Mesothelial cell of epicardium (in vitro differentiated cells): ENCODE measurements around the gene ARMC12. TPM values are rescaled to one million over a fixed set of nuclear protein-coding genes. Genes with fewer than 3 reads are reported as not detected.

Experiments
- DNase-seq, 2 experiments: peaks; one replicate each; pipeline ENCODE4 v3.0.0; 2021; ENCODE audit warnings: low spot score in 2 of 2; ENCODE audit not compliant: unreplicated experiment in 2 of 2
- H3K27ac Mint-ChIP-seq: 2 replicates; pipeline ENCODE4 v1.8.0; 2021; ENCODE audit warnings: mixed read lengths
- H3K27me3 Mint-ChIP-seq: 2 replicates; pipeline ENCODE4 v1.8.0; 2021; ENCODE audit warnings: low read depth, mixed read lengths
- H3K36me3 Mint-ChIP-seq: 2 replicates; pipeline ENCODE4 v1.8.0; 2021; ENCODE audit warnings: mixed read lengths
- H3K4me1 Mint-ChIP-seq: 2 replicates; pipeline ENCODE4 v1.8.0; 2021; ENCODE audit warnings: mixed read lengths
- H3K4me3 Mint-ChIP-seq: 2 replicates; pipeline ENCODE4 v1.8.0; 2021; ENCODE audit warnings: mild to moderate bottlenecking, moderate library complexity, mixed read lengths
- H3K9me3 Mint-ChIP-seq: 2 replicates; pipeline ENCODE4 v1.8.0; 2021; ENCODE audit warnings: mixed read lengths
- total RNA-seq: library from RNA; stranded (reverse); gene quantifications from 3 replicates; pipeline ENCODE4 v1.2.1, GENCODE V29; 2021
- TF ChIP-seq, protein P1 (sequence below): fragments of 200-600 bp; sonication (generic); IDR thresholded peaks from one replicate; pipeline ENCODE4 v1.5.0; 2021; ENCODE audit warnings: antibody characterized with exemption; ENCODE audit not compliant: unreplicated experiment

The ARMC12 gene
- total RNA-seq, 1 donor from 2014 or later = 4.2 TPM

DNA sequence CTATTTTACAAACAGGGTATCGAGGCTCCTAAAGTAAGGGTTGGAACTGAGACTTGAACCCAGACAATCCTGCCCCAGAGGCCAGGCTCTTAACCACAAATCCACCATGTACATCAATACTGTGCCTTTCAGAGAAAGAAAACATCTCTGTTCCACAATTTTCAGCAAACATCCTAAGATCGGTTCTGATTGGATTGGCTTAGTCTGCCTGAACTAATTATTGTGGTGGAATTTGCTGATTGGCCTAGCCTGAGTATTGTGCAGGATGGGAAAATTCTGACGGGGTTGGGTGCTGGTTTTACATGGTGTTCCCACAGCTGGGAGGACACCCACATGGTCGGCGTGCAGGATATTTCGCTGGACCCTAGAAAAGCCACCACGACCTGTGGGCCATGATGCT is 43.9 kb downstream of the ARMC12 start, which contains the start of gene CLPSL1:
Gene CLPSL1 (plus strand): TSS at position 301 of the 400 bp plus-strand sequence. CDS start 92 bp downstream, at position 393.
- H3K4me3 Mint-ChIP-seq = no peak within 1 kb of the TSS
- TF ChIP-seq, protein P1, sequence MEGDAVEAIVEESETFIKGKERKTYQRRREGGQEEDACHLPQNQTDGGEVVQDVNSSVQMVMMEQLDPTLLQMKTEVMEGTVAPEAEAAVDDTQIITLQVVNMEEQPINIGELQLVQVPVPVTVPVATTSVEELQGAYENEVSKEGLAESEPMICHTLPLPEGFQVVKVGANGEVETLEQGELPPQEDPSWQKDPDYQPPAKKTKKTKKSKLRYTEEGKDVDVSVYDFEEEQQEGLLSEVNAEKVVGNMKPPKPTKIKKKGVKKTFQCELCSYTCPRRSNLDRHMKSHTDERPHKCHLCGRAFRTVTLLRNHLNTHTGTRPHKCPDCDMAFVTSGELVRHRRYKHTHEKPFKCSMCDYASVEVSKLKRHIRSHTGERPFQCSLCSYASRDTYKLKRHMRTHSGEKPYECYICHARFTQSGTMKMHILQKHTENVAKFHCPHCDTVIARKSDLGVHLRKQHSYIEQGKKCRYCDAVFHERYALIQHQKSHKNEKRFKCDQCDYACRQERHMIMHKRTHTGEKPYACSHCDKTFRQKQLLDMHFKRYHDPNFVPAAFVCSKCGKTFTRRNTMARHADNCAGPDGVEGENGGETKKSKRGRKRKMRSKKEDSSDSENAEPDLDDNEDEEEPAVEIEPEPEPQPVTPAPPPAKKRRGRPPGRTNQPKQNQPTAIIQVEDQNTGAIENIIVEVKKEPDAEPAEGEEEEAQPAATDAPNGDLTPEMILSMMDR = no peak
- no peak within 1 kb of the TSS for H3K27ac Mint-ChIP-seq
- H3K9me3 Mint-ChIP-seq = no peaks in the 10 kb centered on the region
- no peak for DNase-seq
- H3K4me1 Mint-ChIP-seq = peaks cover 11% of the 10 kb centered on the region
- peaks cover 7% of the 10 kb centered on the region for H3K27me3 Mint-ChIP-seq
- no peaks in the 10 kb centered on the region for H3K36me3 Mint-ChIP-seq

DNA sequence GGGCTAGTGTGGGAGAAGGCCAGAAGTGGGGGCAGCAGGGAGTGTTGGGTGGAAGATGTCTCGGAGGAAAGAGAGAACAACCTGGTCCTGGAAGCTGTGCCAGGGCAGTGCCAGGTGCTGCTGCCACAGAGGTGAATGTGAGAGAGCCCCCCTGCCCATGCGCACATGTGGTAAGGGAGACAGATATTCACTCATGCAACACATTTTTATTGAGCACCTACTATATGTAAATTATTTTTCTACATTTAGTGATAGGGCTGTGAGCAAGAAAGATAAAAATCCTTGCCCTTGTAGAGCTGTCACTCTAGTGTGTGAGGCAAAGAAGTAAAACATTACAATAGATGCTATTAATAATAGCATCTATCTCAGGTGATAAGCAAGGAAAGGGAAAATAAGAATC is 44.5 kb downstream of the ARMC12 start:
- no peak overlapping the region for H3K27ac Mint-ChIP-seq
- H3K36me3 Mint-ChIP-seq = no peaks in the 10 kb centered on the region
- TF ChIP-seq, protein P1 = no peak
- peaks cover 6% of the 10 kb centered on the region for H3K27me3 Mint-ChIP-seq
- peaks cover 10% of the 10 kb centered on the region for H3K4me1 Mint-ChIP-seq
- no peak overlapping the region for H3K4me3 Mint-ChIP-seq
- no peaks in the 10 kb centered on the region for H3K9me3 Mint-ChIP-seq
- DNase-seq = no peak

DNA sequence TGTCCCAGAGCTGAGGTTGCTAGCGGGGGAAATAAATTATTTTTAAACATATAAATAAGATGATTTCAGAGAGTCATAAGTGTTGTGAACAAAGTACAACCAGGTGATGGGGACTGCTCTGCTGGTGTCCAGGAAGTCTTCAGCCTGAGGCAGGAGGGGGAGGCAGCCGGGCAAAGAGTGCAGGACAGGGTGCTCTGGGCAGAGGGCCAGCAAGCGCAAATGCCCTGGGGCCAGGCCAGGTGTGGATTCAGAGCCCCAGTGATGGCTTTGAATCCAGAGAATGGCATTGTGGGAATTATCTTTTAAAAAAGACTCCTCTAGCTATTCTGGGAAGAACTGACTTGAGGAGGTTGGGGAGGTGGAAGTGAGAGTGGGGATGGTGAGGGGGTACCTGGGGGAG is 45.6 kb downstream of the ARMC12 start:
- TF ChIP-seq, protein P1 = no peak
- Mint-ChIP-seq H3K27me3 (peaks cover 18% of the 10 kb centered on the region), H3K36me3 (no peaks in the 10 kb centered on the region), H3K4me1 (peaks cover 6% of the 10 kb centered on the region), H3K9me3 (no peaks in the 10 kb centered on the region), H3K27ac (no peak overlapping the region), H3K4me3 (no peak overlapping the region)
- no peak for DNase-seq

DNA sequence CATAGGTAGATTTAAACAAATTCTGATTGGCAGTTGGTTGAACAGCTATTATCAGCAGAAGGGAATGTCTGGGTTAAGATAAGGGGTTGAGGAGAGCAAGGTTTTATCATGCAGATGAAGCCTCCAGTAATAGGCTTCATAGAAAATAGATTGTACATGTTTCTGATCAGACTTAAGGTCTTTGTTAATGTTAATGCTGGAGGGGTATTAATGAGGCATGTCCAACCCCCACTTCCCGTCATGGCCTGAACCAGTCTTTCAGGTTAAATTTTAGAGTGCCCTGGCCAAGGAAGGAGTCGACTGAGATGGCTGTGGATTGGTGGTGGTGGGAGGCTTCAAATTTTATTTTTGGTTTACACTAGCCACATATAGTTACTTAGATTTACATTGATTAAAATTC is 47.4 kb downstream of the ARMC12 start:
- H3K9me3 Mint-ChIP-seq = no peaks in the 10 kb centered on the region
- H3K36me3 Mint-ChIP-seq = no peaks in the 10 kb centered on the region
- no peak for DNase-seq
- peaks cover 30% of the 10 kb centered on the region for H3K27me3 Mint-ChIP-seq
- no peak overlapping the region for H3K27ac Mint-ChIP-seq
- H3K4me3 Mint-ChIP-seq = no peak overlapping the region
- peaks cover 3% of the 10 kb centered on the region for H3K4me1 Mint-ChIP-seq
- TF ChIP-seq, protein P1 = no peak

DNA sequence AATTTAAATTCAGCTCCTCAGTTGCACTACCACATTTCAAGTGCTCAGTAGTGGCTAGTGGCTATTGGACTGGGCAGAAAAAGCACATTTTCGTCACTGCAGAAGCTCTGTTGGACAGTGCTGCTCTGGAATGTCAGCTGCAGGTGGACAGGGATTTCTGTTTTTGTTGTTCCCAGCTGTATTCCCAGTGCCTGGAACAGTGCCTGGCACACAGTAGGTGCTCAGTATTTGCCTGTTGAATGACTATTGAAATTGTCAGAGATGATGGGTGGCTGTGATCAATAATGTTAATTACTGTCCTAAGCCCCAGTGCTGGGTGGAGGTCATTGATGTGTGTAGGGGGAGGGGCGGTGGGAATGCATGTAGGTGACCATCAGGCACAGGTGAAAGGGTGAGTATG is 49.4 kb downstream of the ARMC12 start:
- Mint-ChIP-seq H3K27me3 (peaks cover 38% of the 10 kb centered on the region), H3K4me3 (no peak overlapping the region), H3K4me1 (peaks cover 3% of the 10 kb centered on the region), H3K9me3 (no peaks in the 10 kb centered on the region), H3K27ac (no peak overlapping the region), H3K36me3 (no peaks in the 10 kb centered on the region)
- no peak for DNase-seq
- TF ChIP-seq, protein P1 = no peak

DNA sequence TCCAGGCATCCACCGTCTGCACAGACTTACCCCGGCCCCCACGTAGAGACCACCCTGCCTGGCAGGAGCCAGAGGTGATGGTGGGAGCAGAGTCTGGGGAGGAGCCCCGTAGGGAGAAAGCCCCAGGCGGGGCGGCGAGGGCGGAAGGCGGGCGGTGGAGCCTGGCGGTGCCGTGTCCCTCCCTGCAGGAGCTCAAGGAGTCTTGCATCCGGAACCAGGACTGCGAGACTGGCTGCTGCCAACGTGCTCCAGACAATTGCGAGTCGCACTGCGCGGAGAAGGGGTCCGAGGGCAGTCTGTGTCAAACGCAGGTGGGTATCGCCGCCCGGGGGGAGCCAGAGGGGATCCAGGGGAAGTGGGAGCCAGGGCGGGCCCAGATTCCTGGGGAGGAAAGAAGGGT is 50.0 kb downstream of the ARMC12 start:
- no peaks in the 10 kb centered on the region for H3K9me3 Mint-ChIP-seq
- no peak overlapping the region for H3K4me3 Mint-ChIP-seq
- peaks cover 38% of the 10 kb centered on the region for H3K27me3 Mint-ChIP-seq
- no peak for DNase-seq
- H3K36me3 Mint-ChIP-seq = no peaks in the 10 kb centered on the region
- peaks cover 3% of the 10 kb centered on the region for H3K4me1 Mint-ChIP-seq
- TF ChIP-seq, protein P1 = no peak
- no peak overlapping the region for H3K27ac Mint-ChIP-seq
